HepG2 (cell line): ENCODE results near the gene CDC6. TPM values are rescaled to one million over a fixed set of nuclear protein-coding genes. Genes with fewer than 3 reads are reported as not detected.

Experiments
- CENPBD1 ChIP-seq: sonication (generic); formaldehyde crosslinking; IDR thresholded peaks from 2 replicates; pipeline ENCODE4 v1.8.0; 2022; ENCODE audit warnings: missing genetic modification reagents, low read depth, mild to moderate bottlenecking, borderline replicate concordance
- CENPX ChIP-seq: sonication (generic); formaldehyde crosslinking; IDR thresholded peaks from 2 replicates; pipeline ENCODE4 v1.9.0; 2021; ENCODE audit warnings: mild to moderate bottlenecking, missing genetic modification reagents, moderate library complexity
- E2F2 ChIP-seq: sonication (generic); formaldehyde crosslinking; IDR thresholded peaks from 2 replicates; pipeline ENCODE4 v1.4.0; 2020; ENCODE audit warnings: missing genetic modification reagents, borderline replicate concordance
- FOXA3 ChIP-seq: IDR thresholded peaks from 2 replicates; pipeline ENCODE4 v1.6.1; 2016; ENCODE audit warnings: missing genetic modification reagents, missing compliant biosample characterization
- GABPA ChIP-seq, 2 experiments: IDR thresholded peaks; 2 replicates each; pipeline ENCODE4 v1.6.1; 2011 to 2016; ENCODE audit warnings: low read depth in 2 of 2, low read length in 1 of 2, missing biosample characterization in 1 of 2, missing genetic modification characterization in 1 of 2
- HMGXB3 ChIP-seq: sonication (generic); formaldehyde crosslinking; IDR thresholded peaks from 2 replicates; pipeline ENCODE4 v1.4.0; 2020; ENCODE audit warnings: missing genetic modification reagents, borderline replicate concordance
- JUN ChIP-seq: sonication (generic); formaldehyde crosslinking; IDR thresholded peaks from 2 replicates; pipeline ENCODE4 v1.4.0; 2020; ENCODE audit warnings: mild to moderate bottlenecking, missing genetic modification reagents
- NBN ChIP-seq: fragments of 450-650 bp; conservative IDR thresholded peaks from 2 replicates; pipeline ENCODE4 v1.6.1; 2017
- POGK ChIP-seq: sonication (generic); formaldehyde crosslinking; conservative IDR thresholded peaks from 2 replicates; pipeline ENCODE4 v1.8.0; 2022; ENCODE audit warnings: mild to moderate bottlenecking, moderate library complexity, missing genetic modification reagents
- REPIN1 ChIP-seq: sonication (generic); formaldehyde crosslinking; IDR thresholded peaks from 2 replicates; pipeline ENCODE4 v1.8.0; 2022; ENCODE audit warnings: missing genetic modification reagents, low read depth, mild to moderate bottlenecking, borderline replicate concordance
- SIN3B ChIP-seq: fragments of 150-350 bp; IDR thresholded peaks from 2 replicates; pipeline ENCODE4 v1.6.1; 2014; ENCODE audit warnings: low read length
- THAP11 ChIP-seq: IDR thresholded peaks from 2 replicates; pipeline ENCODE4 v1.6.1; 2016; ENCODE audit warnings: missing biosample characterization, missing genetic modification reagents
- TRIM24 ChIP-seq: sonication (generic); formaldehyde crosslinking; IDR thresholded peaks from 2 replicates; pipeline ENCODE4 v1.8.0; 2022; ENCODE audit warnings: mild to moderate bottlenecking, missing genetic modification reagents
- ZNF18 ChIP-seq: sonication (generic); formaldehyde crosslinking; IDR thresholded peaks from 2 replicates; pipeline ENCODE4 v1.8.0; 2022; ENCODE audit warnings: mild to moderate bottlenecking, missing genetic modification reagents; ENCODE audit not compliant: insufficient replicate concordance
- ZNF775 ChIP-seq: sonication (generic); formaldehyde crosslinking; IDR thresholded peaks from 2 replicates; pipeline ENCODE4 v1.4.0; 2020; ENCODE audit warnings: missing genetic modification reagents, mild to moderate bottlenecking, moderate library complexity, borderline replicate concordance
- ZNF879 ChIP-seq: sonication (generic); formaldehyde crosslinking; IDR thresholded peaks from 2 replicates; pipeline ENCODE4 v1.8.1; 2023; ENCODE audit warnings: missing genetic modification reagents
- polyA plus RNA-seq, 8 experiments: library from polyadenylated mRNA; depleted of rRNA in 3 of 8; stranded (reverse) in 7 of 8; unstranded in 1 of 8; fragments of >200 nt; fragmentation: Illumina TruSeq in 4 of 8; extraction: Trizol in 4 of 8; gene quantifications; 2 replicates each; pipeline versions ENCODE4 v1.2.1 to v1.2.3, GENCODE V29; 2011 to 2016; ENCODE audit warnings: low read depth in 4 of 8, missing spikeins in 1 of 8, mixed read lengths in 1 of 8; ENCODE audit not compliant: insufficient read depth in 1 of 8
- total RNA-seq, 5 experiments: library from RNA; depleted of rRNA; stranded (reverse); fragments of >200 nt; fragmentation: Illumina TruSeq; extraction: Trizol; gene quantifications; 2 replicates each; pipeline ENCODE4 v1.2.3, GENCODE V29; 2016; ENCODE audit warnings: low read depth in 1 of 5

CDC6 gene
- total and polyA plus RNA-seq, 2 of the 13 experiments (the other 11 are each of a cell fraction or from before 2014, with no cell fraction given): 17.4 to 114 TPM

- 0 out of 2 replicates have a peak, but pooled peaks have one; percentile 81 for TF ChIP-seq HMGXB3 (CRISPR knock-in tag)
- TF ChIP-seq JUN (CRISPR knock-in tag): no peak
- no peak for TF ChIP-seq SIN3B
- no peak for TF ChIP-seq CENPBD1 (CRISPR knock-in tag)
- TF ChIP-seq GABPA (IDR thresholded peaks at IDR 0.05; ENCODE audit: low read depth, low read length): no peak
- peak; percentile 70 for TF ChIP-seq GABPA (CRISPR knock-in tag; IDR thresholded peaks at IDR 0.05; ENCODE audit: low read depth)
- TF ChIP-seq ZNF18 (CRISPR knock-in tag): peak; percentile 66
- TF ChIP-seq POGK (CRISPR knock-in tag): peak; percentile 92
- TF ChIP-seq NBN: no peak
- TF ChIP-seq ZNF879 (CRISPR knock-in tag): no peak
- peak; percentile 100 for TF ChIP-seq FOXA3 (CRISPR knock-in tag)
- peak; percentile 97 for TF ChIP-seq REPIN1 (CRISPR knock-in tag)
- peak; percentile 98 for TF ChIP-seq TRIM24 (CRISPR knock-in tag)
- TF ChIP-seq ZNF775 (CRISPR knock-in tag): no peak
- peak; percentile 89 for TF ChIP-seq THAP11 (CRISPR knock-in tag)
- TF ChIP-seq E2F2 (CRISPR knock-in tag): 0 out of 2 replicates have a peak, but pooled peaks have one; percentile 1
- no peak for TF ChIP-seq CENPX (CRISPR knock-in tag)
These were observed 65.2 kb downstream of the CDC6 start (continued) for GRCh38 chr17:40352779-40353394.
